Vagina (tissue), 2 donors: Measurements from ENCODE around the gene MAML2.

ENCODE experiments used
- CTCF ChIP-seq, 3 experiments: fragments of 450-650 bp in 2 of 3; fragments of 200-600 bp in 1 of 3; sonication (generic) in 1 of 3; IDR thresholded peaks; one replicate each; pipeline ENCODE4 v1.5.1; 2017 to 2019; ENCODE audit warnings: antibody characterized with exemption in 3 of 3, mild to moderate bottlenecking in 2 of 3, moderate library complexity in 2 of 3
- POLR2A ChIP-seq, 2 donors: fragments of 450-650 bp; IDR thresholded peaks; one replicate each; pipeline ENCODE4 v1.6.1; 2017; ENCODE audit warnings: antibody characterized with exemption in 2 of 2, mild to moderate bottlenecking in 2 of 2, moderate library complexity in 2 of 2
- POLR2AphosphoS5 ChIP-seq, 2 donors: sonication (generic); formaldehyde crosslinking; IDR thresholded peaks; one replicate each; pipeline ENCODE4 v1.9.0; 2017; ENCODE audit warnings: antibody characterized with exemption in 2 of 2, mild to moderate bottlenecking in 2 of 2, low read depth in 1 of 2; ENCODE audit not compliant: insufficient read depth in 1 of 2

- TF ChIP-seq CTCF (IDR thresholded peaks at IDR 0.05) (no peak), POLR2AphosphoS5 (IDR thresholded peaks at IDR 0.05; ENCODE audit: insufficient read depth in 1 of 2, low read depth in 1 of 2) (peak in 1 of 2 donors; percentile 66), POLR2A (IDR thresholded peaks at IDR 0.05) (no peak)
Observed at GRCh38 chr11:96162816-96163499, 180.0 kb downstream of the MAML2 start.
